SK-N-SH treated with all-trans-retinoic acid at 6 μM for 48 hours (cell line): Measurements from ENCODE around the gene SLC8A3.

Experiments used
- CREB5 ChIP-seq: fragments of 250-450 bp; sonication (Bioruptor Pico); IDR thresholded peaks from 2 replicates; pipeline ENCODE4 v1.5.1; 2020; ENCODE audit warnings: low read depth, mild to moderate bottlenecking, moderate library complexity
- CSRNP3 ChIP-seq: fragments of 250-450 bp; sonication (Bioruptor Pico); IDR thresholded peaks from 2 replicates; pipeline ENCODE4 v1.5.1; 2021; ENCODE audit warnings: mild to moderate bottlenecking, moderate library complexity
- PATZ1 ChIP-seq: fragments of 250-450 bp; sonication (Bioruptor Pico); IDR thresholded peaks from 2 replicates; pipeline ENCODE4 v1.8.0; 2020; ENCODE audit warnings: mild to moderate bottlenecking, moderate library complexity, borderline replicate concordance
- PPARA ChIP-seq: fragments of 250-450 bp; sonication (Bioruptor Pico); IDR thresholded peaks from 2 replicates; pipeline ENCODE4 v1.5.0; 2020; ENCODE audit warnings: mild to moderate bottlenecking, borderline replicate concordance
- TOX ChIP-seq: fragments of 250-450 bp; sonication (Bioruptor Pico); IDR thresholded peaks from 2 replicates; pipeline ENCODE4 v1.8.0; 2021; ENCODE audit warnings: mild to moderate bottlenecking, moderate library complexity, borderline replicate concordance
- TSHZ2 ChIP-seq: fragments of 250-450 bp; sonication (Bioruptor Pico); IDR thresholded peaks from 2 replicates; pipeline ENCODE4 v1.5.0; 2020; ENCODE audit warnings: mild to moderate bottlenecking, moderate library complexity
- ZC3H10 ChIP-seq: fragments of 250-450 bp; sonication (Bioruptor Pico); IDR thresholded peaks from 2 replicates; pipeline ENCODE4 v1.5.1; 2021; ENCODE audit warnings: mild to moderate bottlenecking, moderate library complexity
- ZFP30 ChIP-seq: fragments of 450-650 bp; formaldehyde crosslinking; IDR thresholded peaks from 2 replicates; pipeline ENCODE4 v1.5.0; 2022; ENCODE audit warnings: mild to moderate bottlenecking, moderate library complexity
- ZNF565 ChIP-seq: fragments of 450-650 bp; formaldehyde crosslinking; conservative IDR thresholded peaks from 2 replicates; pipeline ENCODE4 v1.5.0; 2020; ENCODE audit warnings: low read depth, mild to moderate bottlenecking, moderate library complexity
- ZNF70 ChIP-seq: fragments of 450-650 bp; formaldehyde crosslinking; IDR thresholded peaks from 2 replicates; pipeline ENCODE4 v1.5.0; 2020; ENCODE audit warnings: mild to moderate bottlenecking, moderate library complexity

- no peak for TF ChIP-seq CREB5
- no peak for TF ChIP-seq ZC3H10 (CRISPR knock-in tag)
- TF ChIP-seq PATZ1 (CRISPR knock-in tag), result no peak
- no peak for TF ChIP-seq ZNF565 (CRISPR knock-in tag)
- TF ChIP-seq TOX, result no peak
- no peak for TF ChIP-seq TSHZ2 (CRISPR knock-in tag)
- no peak for TF ChIP-seq ZFP30 (CRISPR knock-in tag)
- TF ChIP-seq PPARA (CRISPR knock-in tag), result no peak
- no peak for TF ChIP-seq CSRNP3 (CRISPR knock-in tag)
- no peak for TF ChIP-seq ZNF70
Measured at GRCh38 chr14:70203686-70204085, 14.9 kb upstream of the SLC8A3 start.
